Activated CD4-positive, alpha-beta T cell treated with anti-CD3 and anti-CD28 coated beads, Interleukin-10, Interleukin-2, amounts not matched to agents 100 ng/mL and 50 ng/mL, durations not matched to agents 16 hours and 8 hours (primary cell): ENCODE results near the gene AMELY.
"Not testable (repeated sequence)": the region's sequence is repeated elsewhere in the genome, so short reads cannot be mapped to it uniquely, and the experiment has no call there.

ENCODE experiments used
- DNase-seq: peaks from one replicate; pipeline ENCODE4 v3.0.0-alpha.2; 2020

Gene AMELY

GRCh38 chrY:6911253-6911881, at the start of gene AMELY:
Gene AMELY (minus strand): TSS chrY:6911752. CDS start chrY:6872608, 39,144 bp downstream.
- no peak for DNase-seq

GRCh38 chrY:6949947-6950346, 38.4 kb upstream of the AMELY start:
- no peak for DNase-seq

- DNase-seq: no peak
These were observed 36.8 kb upstream of the AMELY start for GRCh38 chrY:6948378-6948777.

- no peak for DNase-seq
These were observed 36.1 kb upstream of the AMELY start for GRCh38 chrY:6947695-6948094.

GRCh38 chrY:6935497-6935896, 23.9 kb upstream of the AMELY start:
- DNase-seq: no peak

GRCh38 chrY:6931779-6932396, 20.3 kb upstream of the AMELY start:
- DNase-seq: no peak

GRCh38 chrY:6929237-6929636, 17.7 kb upstream of the AMELY start:
- DNase-seq: no peak

- DNase-seq: no peak
These were observed 16.7 kb upstream of the AMELY start for GRCh38 chrY:6928265-6928664.

GRCh38 chrY:6921061-6921460, 9.5 kb upstream of the AMELY start:
- DNase-seq: no peak

GRCh38 chrY:6913362-6913761, 1.8 kb upstream of the AMELY start:
- no peak for DNase-seq

GRCh38 chrY:6910372-6911252, 940 bp downstream of the AMELY start, which contains the start of gene TBL1Y:
Gene TBL1Y (plus strand): TSS chrY:6910697. CDS start chrY:7025085, 114,388 bp downstream.
- DNase-seq: no peak

GRCh38 chrY:6909856-6910255, 1.7 kb downstream of the AMELY start:
- no peak for DNase-seq

GRCh38 chrY:6909118-6909521, 2.4 kb downstream of the AMELY start:
- no peak for DNase-seq

GRCh38 chrY:6908021-6908420, 3.5 kb downstream of the AMELY start:
- DNase-seq: not testable (repeated sequence)

- no peak for DNase-seq
These were observed 4.0 kb downstream of the AMELY start for GRCh38 chrY:6907591-6907990.

- DNase-seq: not testable (repeated sequence)
These were observed 9.4 kb downstream of the AMELY start for GRCh38 chrY:6902116-6902515.

GRCh38 chrY:6895236-6895635, 16.3 kb downstream of the AMELY start:
- no peak for DNase-seq

- DNase-seq: no peak
These were observed 17.1 kb downstream of the AMELY start for GRCh38 chrY:6894496-6894895.

- DNase-seq: no peak
These were observed 62.2 kb downstream of the AMELY start for GRCh38 chrY:6849384-6849783.

GRCh38 chrY:6842650-6843049, 68.9 kb downstream of the AMELY start:
- not testable (repeated sequence) for DNase-seq
